GM20000 (cell line): Measurements from ENCODE around the gene GPR21.

Experiments used
- DNase-seq: peaks from one replicate; pipeline ENCODE4 v3.0.0; 2012; ENCODE audit warnings: low spot score
- TF ChIP-seq, protein P1 (sequence below): IDR thresholded peaks from 2 replicates; pipeline ENCODE4 v1.5.1; 2012; ENCODE audit warnings: mild to moderate bottlenecking, control low read depth; ENCODE audit errors: extremely low read depth, missing control alignments

GPR21 gene

GRCh38 chr9:123000371-123001068 lies 32.9 kb upstream of the GPR21 start:
- DNase-seq = no peak
- TF ChIP-seq, protein P1, sequence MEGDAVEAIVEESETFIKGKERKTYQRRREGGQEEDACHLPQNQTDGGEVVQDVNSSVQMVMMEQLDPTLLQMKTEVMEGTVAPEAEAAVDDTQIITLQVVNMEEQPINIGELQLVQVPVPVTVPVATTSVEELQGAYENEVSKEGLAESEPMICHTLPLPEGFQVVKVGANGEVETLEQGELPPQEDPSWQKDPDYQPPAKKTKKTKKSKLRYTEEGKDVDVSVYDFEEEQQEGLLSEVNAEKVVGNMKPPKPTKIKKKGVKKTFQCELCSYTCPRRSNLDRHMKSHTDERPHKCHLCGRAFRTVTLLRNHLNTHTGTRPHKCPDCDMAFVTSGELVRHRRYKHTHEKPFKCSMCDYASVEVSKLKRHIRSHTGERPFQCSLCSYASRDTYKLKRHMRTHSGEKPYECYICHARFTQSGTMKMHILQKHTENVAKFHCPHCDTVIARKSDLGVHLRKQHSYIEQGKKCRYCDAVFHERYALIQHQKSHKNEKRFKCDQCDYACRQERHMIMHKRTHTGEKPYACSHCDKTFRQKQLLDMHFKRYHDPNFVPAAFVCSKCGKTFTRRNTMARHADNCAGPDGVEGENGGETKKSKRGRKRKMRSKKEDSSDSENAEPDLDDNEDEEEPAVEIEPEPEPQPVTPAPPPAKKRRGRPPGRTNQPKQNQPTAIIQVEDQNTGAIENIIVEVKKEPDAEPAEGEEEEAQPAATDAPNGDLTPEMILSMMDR = no peak

DNA sequence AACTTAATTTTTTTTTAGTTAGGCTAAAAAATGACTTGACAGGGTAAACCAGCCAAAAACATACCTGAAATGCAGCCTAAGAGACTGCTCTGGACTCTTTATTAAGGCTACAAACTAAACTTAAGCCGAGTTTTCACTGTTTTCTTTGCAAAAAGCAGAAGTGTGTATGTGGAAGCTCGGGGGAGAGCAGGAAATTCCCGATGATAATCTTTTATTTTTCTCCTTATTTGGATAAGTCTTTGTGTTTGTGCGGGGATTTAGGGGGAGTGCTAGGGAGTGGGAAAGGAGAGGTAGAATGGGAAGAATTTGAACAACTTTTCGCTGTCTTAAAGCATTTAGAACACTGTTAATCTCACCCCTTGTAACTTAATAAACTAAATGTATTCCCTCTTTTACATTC lies 30.7 kb upstream of the GPR21 start:
- no peak for DNase-seq
- TF ChIP-seq, protein P1 = no peak

GRCh38 chr9:123003466-123003865 lies 30.0 kb upstream of the GPR21 start:
- DNase-seq = no peak
- TF ChIP-seq, protein P1 = no peak

DNA sequence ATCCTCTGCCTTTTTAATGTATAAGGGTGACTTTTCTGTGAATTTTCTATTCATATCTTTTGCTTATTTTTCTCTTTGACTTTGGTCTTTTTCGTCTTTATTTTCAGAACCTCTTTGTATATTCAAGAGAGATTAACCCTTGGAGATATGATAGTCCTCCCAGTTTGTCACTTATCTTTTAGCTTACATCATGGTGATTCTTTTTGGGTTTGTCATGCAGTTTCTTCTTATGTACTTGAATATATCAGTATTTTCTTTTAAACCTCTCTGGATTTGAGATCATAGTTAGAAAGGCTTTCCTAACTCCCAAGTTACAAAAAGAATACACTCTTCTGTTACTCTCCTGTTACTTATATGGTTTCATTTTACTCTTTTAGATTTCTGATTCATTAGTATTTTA lies 27.5 kb upstream of the GPR21 start:
- DNase-seq = no peak
- TF ChIP-seq, protein P1 = no peak

DNA sequence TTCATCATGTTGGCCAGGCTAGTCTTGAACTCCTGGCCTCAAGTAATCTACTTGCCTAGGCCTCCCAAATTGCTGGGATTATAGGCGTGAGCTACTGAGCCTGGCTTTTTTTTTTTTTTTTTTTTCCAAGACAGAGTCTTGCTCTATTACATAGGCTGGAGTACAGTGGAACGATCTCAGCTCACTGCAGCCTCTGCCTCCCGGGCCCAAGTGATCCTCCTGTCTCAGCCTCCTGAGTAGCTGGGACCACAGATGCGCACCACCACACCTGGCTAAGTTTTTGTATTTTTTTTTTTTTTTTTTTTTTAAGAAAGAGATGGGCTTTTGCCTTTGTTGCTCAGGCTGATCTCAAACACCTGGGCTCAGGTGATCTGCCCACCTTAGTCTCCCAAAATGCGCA lies 26.2 kb upstream of the GPR21 start:
- TF ChIP-seq, protein P1 = no peak
- DNase-seq = no peak

GRCh38 chr9:123008909-123009308 lies 24.6 kb upstream of the GPR21 start:
- TF ChIP-seq, protein P1 = no peak
- DNase-seq = no peak

GRCh38 chr9:123011380-123011779 lies 22.1 kb upstream of the GPR21 start:
- DNase-seq = no peak
- TF ChIP-seq, protein P1 = no peak
